GM21381 (cell line): ENCODE results near the gene TMEM63B.
"Not testable (repeated sequence)": the region's sequence is repeated elsewhere in the genome, so short reads cannot be mapped to it uniquely, and the experiment has no call there.

Source experiments
- ATAC-seq: cut with Tn5 transposase; IDR thresholded peaks from one replicate; pipeline ENCODE4 v1.9.1; 2021; ENCODE audit warnings: mild to moderate bottlenecking, moderate library complexity; ENCODE audit not compliant: unreplicated experiment

Gene TMEM63B

DNA sequence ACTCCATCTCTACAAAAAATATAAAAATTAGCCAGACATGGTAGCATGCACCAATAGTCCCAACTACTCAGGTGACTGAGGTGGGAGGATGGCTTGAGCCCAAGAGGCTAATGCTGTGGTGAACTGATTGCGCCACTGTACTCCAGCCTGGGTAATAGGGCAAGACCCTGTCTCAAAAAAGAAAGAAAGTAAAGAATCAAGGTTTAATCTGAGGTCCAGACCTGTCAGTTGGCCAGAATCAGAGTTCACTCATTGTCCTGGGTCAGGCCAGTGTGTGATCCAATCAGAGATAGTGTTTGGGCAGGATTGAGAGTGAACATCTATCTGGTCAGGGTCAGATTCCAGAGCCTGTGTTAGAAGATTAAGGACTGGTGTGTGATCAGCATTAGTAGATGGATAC lies 15.5 kb downstream of the TMEM63B start:
- no peak for ATAC-seq

- no peak for ATAC-seq
These were observed 16.4 kb downstream of the TMEM63B start for GRCh38 chr6:44143731-44144130.

DNA sequence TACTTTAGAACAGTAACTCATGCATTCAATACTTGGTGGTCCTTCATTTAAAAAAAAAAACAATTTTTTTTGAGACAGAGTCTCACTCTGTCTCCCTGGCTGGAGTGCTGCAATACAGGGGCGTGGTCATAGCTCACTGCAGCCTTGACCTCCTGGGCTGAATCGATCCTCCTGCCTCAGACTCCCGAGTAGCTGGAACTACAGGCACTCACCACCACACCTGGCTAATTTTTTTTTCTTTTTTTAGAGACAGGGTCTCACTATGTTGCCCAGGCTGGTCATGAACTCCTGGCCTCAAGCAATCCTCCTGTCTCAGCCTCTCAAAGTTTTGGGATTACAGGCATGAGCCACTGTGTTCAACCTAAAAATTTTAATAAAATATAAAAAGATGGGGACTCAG lies 17.2 kb downstream of the TMEM63B start:
- ATAC-seq = not testable (repeated sequence)

DNA sequence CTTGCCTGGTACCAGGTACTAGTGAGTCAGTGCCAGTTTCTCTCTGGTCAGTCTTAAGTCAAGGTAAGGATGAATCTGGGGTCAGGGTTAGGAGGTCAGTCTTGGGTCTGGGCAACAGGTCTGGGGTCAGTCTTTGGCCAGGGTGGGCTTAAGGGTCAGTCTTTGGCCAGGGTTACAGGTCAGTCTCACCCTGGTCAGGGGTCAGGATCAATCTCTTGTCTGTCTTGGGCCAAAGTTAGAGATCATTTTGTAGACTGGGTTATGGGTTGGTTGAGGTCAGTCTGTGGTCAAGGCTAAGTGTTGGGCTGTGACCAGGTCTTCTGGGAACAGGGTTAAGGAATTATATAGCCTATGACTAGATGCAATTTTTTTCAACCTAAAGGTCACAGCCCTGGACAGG lies 18.5 kb downstream of the TMEM63B start:
- ATAC-seq = no peak

DNA sequence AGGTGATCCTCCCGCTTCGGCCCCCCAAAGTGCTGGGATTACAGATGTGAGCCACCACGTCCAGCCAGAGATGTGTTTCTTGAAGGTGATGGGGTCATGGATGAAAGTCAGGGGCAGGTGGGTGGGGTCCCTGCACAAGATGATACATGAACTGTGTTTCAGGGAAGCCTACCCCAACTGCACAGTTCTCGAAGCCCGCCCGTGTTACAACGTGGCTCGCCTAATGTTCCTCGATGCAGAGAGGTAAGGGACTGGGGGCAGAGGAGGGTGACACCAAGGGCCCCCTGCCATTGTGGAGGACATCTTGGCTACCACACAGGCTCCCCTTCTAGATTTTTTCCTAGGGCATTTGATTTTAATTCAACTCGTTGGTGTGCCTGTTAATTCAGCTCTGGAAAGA lies 19.3 kb downstream of the TMEM63B start:
- no peak for ATAC-seq

DNA sequence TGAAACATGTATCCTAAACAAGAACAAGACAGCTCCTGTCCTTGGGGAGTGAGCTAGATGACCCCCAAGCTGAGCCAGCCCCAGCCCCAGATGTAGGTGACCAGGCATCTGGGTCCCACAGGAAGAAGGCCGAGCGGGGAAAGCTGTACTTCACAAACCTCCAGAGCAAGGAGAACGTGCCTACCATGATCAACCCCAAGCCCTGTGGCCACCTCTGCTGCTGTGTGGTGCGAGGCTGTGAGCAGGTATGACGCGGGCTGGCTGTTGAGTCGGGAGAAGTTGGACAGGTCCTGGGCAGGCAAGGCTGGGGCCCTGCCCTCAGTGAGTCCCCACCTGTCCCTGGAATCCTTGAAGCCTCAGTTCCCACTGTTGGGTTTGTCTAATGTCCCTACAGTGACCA lies 19.9 kb downstream of the TMEM63B start:
- no peak for ATAC-seq

GRCh38 chr6:44148306-44148705 lies 21.0 kb downstream of the TMEM63B start:
- no peak for ATAC-seq

DNA sequence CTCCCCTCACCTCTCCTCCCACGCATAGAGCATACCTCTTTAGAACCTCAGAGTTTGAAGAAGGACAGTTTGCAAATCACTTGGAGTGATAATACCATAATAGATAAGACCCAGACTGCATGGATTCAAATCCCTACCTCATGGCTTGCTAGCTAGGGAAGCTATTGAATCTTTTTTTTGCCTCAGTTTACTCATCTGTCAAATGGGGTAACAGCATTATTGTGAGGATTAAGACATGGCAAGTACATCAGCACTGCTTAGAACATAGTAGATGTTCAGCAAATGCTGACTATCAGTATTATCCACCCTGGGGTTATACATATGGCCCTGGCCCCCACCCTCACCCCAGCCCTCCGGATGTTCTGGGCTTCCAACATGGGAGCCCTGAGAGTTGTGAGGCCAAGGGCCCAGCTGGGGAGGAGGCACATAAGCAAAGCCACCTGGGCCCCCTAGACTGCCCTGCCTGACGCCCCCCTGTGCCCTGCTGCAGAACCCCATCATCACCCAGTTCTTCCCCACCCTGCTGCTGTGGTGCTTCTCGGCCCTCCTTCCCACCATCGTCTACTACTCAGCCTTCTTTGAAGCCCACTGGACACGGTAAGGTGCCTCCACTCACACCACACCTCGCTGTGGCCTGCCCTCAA lies 22.1 kb downstream of the TMEM63B start:
- no peak for ATAC-seq

GRCh38 chr6:44150317-44150917 lies 23.1 kb downstream of the TMEM63B start:
- ATAC-seq = no peak

- ATAC-seq = no peak
These were observed 24.2 kb downstream of the TMEM63B start for GRCh38 chr6:44151348-44152108.

GRCh38 chr6:44152109-44152461 lies 24.7 kb downstream of the TMEM63B start:
- ATAC-seq = no peak

GRCh38 chr6:44152533-44152932 lies 25.2 kb downstream of the TMEM63B start:
- ATAC-seq = no peak

DNA sequence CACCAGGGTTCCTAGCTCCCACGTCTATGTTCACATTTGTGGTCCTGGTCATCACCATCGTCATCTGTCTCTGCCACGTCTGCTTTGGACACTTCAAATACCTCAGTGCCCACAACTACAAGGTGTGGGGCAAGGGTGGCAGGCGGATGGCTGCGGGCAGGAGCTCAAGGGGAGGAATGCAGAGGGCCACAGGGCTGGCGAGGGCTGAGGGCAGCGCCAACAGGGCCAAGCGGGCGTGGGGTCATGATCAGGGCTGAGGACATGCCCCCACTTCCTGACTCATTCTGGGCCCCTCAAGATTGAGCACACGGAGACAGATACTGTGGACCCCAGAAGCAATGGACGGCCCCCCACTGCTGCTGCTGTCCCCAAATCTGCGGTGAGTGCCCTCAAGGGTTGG lies 26.7 kb downstream of the TMEM63B start:
- no peak for ATAC-seq

- ATAC-seq = no peak
These were observed 29.3 kb downstream of the TMEM63B start for GRCh38 chr6:44156494-44157151.

DNA sequence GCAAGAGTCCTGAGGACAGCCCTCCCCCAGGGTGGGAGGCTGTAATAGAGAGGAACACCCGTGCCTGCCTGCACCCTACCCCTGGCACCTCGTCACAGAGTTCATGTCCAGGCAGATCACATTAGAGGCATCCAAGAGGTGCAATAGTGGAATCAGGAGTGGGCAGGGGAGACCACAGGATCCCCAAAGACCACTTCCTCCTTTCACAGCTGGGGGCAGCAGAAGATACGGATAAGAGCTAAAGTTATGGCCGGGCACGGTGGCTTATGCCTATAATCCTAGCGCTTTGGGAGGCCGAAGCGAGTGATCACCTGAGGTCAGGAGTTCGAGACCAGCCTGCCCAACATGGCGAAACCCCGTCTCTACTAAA lies 29.8 kb downstream of the TMEM63B start:
- ATAC-seq = no peak

- no peak for ATAC-seq
These were observed 31.4 kb downstream of the TMEM63B start, which contains the start of gene CAPN11 for GRCh38 chr6:44158770-44159228. CAPN11 (plus strand) TSS chr6:44158820; CDS start chr6:44158849, 29 bp downstream.

GRCh38 chr6:44161997-44162338 lies 34.6 kb downstream of the TMEM63B start:
- no peak for ATAC-seq

DNA sequence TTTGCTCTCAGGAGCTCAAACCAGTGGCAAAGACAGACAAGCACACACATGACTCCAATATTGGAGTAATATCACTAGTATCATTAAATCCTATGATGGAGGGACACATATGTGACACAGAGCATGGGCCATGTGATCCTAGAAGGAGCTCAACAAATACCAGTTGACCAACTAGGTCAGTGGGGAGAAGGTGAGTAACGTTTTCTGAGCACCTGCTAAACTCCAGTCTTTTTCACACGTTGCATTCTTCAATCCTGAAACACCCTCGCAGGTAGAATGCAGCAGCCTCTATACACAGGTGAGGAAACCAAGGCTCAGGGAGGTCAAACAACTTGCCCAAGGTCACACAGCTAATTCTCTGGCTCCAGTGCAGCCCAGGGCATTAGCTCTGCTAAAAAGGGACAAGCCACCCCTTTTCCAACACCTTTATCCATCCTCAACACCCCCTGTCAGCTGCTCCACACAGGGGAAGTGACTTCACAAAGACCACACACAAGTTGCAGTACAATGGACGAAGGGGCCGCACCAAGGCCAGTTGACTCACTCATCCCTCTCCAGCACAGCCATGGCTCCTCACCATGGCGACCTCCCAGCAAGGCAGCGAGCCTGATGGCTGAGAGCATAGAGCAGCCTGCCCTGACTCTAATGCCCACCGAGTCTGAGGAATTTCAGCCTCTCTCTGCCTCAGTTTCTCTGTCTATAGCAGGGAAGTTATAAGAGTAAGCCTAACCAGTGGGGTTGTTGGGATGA lies 35.7 kb downstream of the TMEM63B start:
- no peak for ATAC-seq

GRCh38 chr6:44166116-44166515 lies 38.8 kb downstream of the TMEM63B start:
- no peak for ATAC-seq

- no peak for ATAC-seq
These were observed 39.3 kb downstream of the TMEM63B start for GRCh38 chr6:44166591-44167184.

GRCh38 chr6:44167567-44167966 lies 40.2 kb downstream of the TMEM63B start:
- no peak for ATAC-seq
